HG02571 (cell line): ENCODE data around the gene ANKRD11.

Source experiments
- ATAC-seq: cut with Tn5 transposase; IDR thresholded peaks from one replicate; pipeline ENCODE4 v1.9.1; 2021; ENCODE audit warnings: mild to moderate bottlenecking, moderate library complexity; ENCODE audit not compliant: unreplicated experiment

The ANKRD11 gene

DNA sequence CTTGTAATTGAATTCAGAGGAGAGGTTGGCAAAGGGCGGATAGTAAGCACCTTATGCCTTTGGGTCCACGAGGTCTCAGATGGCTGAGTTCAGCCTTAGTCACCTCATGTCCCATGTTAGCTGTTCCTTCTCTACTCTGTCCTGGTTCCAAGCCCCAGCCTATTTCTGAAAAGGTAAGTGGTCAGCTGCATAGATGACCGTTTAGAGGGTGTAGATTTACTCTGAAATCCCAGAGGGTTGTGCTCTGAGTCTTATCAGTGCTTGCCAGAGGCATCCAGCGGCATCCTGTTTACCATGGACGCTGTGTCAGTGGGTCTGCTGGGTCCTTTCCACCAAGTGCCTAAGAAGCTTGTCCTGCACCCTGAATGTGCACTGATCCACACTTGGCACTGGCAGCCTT, 271.0 kb downstream of the ANKRD11 start:
- no peak for ATAC-seq
